PC-3 (cell line): Measurements from ENCODE around the gene FOXL2NB. TPM values are rescaled to one million over a fixed set of nuclear protein-coding genes. Genes with fewer than 3 reads are reported as not detected.

Experiments
- ATAC-seq: fragments of 200-7000 bp; cut with Tn5 transposase; 2 replicates; pipeline ENCODE4 v1.9.1; 2020; ENCODE audit warnings: mild to moderate bottlenecking, moderate library complexity
- BruUV-seq: library from RNA; stranded (reverse); fragments of 400-500 nt; replicated peaks from 2 replicates; lab custom pipeline; 2021; lab: Mats Ljungman, UMichigan
- CTCF ChIA-PET: fragments of 300-600 bp; sonication (Branson Sonifier 250); formaldehyde crosslinking; loops from one replicate; lab custom pipeline; 2022; ENCODE audit warnings: antibody characterized with exemption; lab: Charles Lee
- POLR2A ChIA-PET: fragments of 300-600 bp; sonication (Branson Sonifier 250); formaldehyde crosslinking; loops from one replicate; lab custom pipeline; 2022; ENCODE audit warnings: antibody characterized with exemption; ENCODE audit not compliant: unreplicated experiment; lab: Charles Lee
- DNase-seq: peaks from one replicate; pipeline ENCODE4 v3.0.0-alpha.2; 2015
- H2AFZ ChIP-seq: fragments of 300-600 bp; sonication (generic); 2 replicates; pipeline ENCODE4 v1.6.0; 2016; ENCODE audit warnings: antibody characterized with exemption, low read length
- H3F3A ChIP-seq: fragments of 300-600 bp; sonication (generic); one replicate; pipeline ENCODE4 v1.6.0; 2017; ENCODE audit warnings: antibody characterized with exemption, low read length, control low read depth, mild to moderate bottlenecking; ENCODE audit not compliant: unreplicated experiment
- H3K27ac ChIP-seq: fragments of 300-600 bp; sonication (generic); 2 replicates; pipeline ENCODE4 v1.5.1; 2016; ENCODE audit warnings: mild to moderate bottlenecking, low read length
- H3K27me3 ChIP-seq: fragments of 300-600 bp; sonication (generic); 2 replicates; pipeline ENCODE4 v1.6.1; 2016; ENCODE audit warnings: low read length, mixed read lengths
- H3K36me3 ChIP-seq: fragments of 300-600 bp; sonication (generic); 2 replicates; pipeline ENCODE4 v1.6.1; 2016; ENCODE audit warnings: low read depth, mixed run types, low read length, mixed read lengths
- H3K4me1 ChIP-seq: fragments of 300-600 bp; sonication (generic); 2 replicates; pipeline ENCODE4 v1.5.1; 2016; ENCODE audit warnings: low read length; ENCODE audit not compliant: insufficient read depth
- H3K4me2 ChIP-seq: fragments of 300-600 bp; sonication (generic); 2 replicates; pipeline ENCODE4 v1.6.0; 2016; ENCODE audit warnings: low read length
- H3K4me3 ChIP-seq: fragments of 300-600 bp; sonication (generic); 2 replicates; pipeline ENCODE4 v1.5.1; 2016; ENCODE audit warnings: mild to moderate bottlenecking, low read length, mixed read lengths
- H3K79me2 ChIP-seq: fragments of 300-600 bp; sonication (generic); 2 replicates; pipeline ENCODE4 v1.6.1; 2017; ENCODE audit warnings: low read length, mixed read lengths
- H3K9ac ChIP-seq: fragments of 300-600 bp; sonication (generic); 2 replicates; pipeline ENCODE4 v1.6.0; 2016; ENCODE audit warnings: mild to moderate bottlenecking, low read length
- H3K9me2 ChIP-seq: fragments of 300-600 bp; sonication (generic); replicated peaks from 2 replicates; pipeline ENCODE4 v1.6.1; 2016; ENCODE audit warnings: mixed run types, low read length, mixed read lengths
- H3K9me3 ChIP-seq: fragments of 300-600 bp; sonication (generic); 2 replicates; pipeline ENCODE4 v1.6.1; 2016; ENCODE audit warnings: low read length, mixed read lengths
- H4K20me1 ChIP-seq: fragments of 300-600 bp; sonication (generic); 2 replicates; pipeline ENCODE4 v1.6.1; 2016; ENCODE audit warnings: low read length, mixed read lengths
- EZH2 ChIP-seq: fragments of 300-600 bp; sonication (generic); IDR thresholded peaks from one replicate; pipeline ENCODE4 v1.6.1; 2017; ENCODE audit warnings: antibody characterized with exemption, mild to moderate bottlenecking, low read length; ENCODE audit not compliant: unreplicated experiment
- EZH2phosphoT487 ChIP-seq: fragments of 300-600 bp; sonication (generic); IDR thresholded peaks from 2 replicates; pipeline ENCODE4 v1.6.1; 2018; ENCODE audit warnings: mild to moderate bottlenecking, antibody characterized with exemption, low read length, borderline replicate concordance
- intact Hi-C: fragments of 100-400 bp; cut with micrococcal nuclease; formaldehyde crosslinking; loops from 2 replicates; pipeline ENCODE4 v1.9.0; 2023
- total RNA-seq: library from RNA; depleted of rRNA; stranded (reverse); fragments of >200 nt; gene quantifications from 2 replicates; pipeline ENCODE4 v1.2.3, GENCODE V29; 2014
- TF ChIP-seq, protein P1 (sequence below): fragments of 300-600 bp; sonication (generic); conservative IDR thresholded peaks from 2 replicates; pipeline ENCODE4 v1.5.1; 2017; ENCODE audit warnings: antibody characterized with exemption, low read depth, mild to moderate bottlenecking, low read length

FOXL2NB gene
- total RNA-seq, 1 experiment from 2014 or later, result not detected

DNA sequence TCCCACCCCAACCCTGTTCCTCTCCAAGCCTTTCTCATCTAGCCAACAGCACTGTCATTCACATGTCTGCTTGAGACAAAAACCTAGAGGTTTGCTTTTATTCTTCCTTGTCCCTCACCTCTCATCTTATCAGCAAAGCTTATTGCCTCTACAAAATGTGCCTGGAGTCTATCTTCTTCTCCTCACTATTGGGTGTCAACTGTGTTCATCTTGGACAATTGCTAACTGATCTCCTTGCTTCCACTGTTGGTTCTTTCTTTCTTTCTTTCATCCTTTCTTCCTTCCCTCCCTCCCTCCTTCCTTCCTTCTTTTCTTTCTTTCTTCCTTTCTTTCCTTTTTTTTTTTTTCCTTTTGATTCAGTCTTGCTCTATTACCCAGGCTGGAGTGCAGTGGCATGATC lies 48.3 kb upstream of the FOXL2NB start:
- ChIA-PET POLR2A (no interaction called here), CTCF (interaction anchor here (1.9 kb wide), 1 partner anchor 17 kb away, joined by 11 read pairs; no protein-coding TSS in a partner anchor)
- no peak for TF ChIP-seq EZH2
- TF ChIP-seq EZH2phosphoT487, result no peak
- TF ChIP-seq, protein P1, sequence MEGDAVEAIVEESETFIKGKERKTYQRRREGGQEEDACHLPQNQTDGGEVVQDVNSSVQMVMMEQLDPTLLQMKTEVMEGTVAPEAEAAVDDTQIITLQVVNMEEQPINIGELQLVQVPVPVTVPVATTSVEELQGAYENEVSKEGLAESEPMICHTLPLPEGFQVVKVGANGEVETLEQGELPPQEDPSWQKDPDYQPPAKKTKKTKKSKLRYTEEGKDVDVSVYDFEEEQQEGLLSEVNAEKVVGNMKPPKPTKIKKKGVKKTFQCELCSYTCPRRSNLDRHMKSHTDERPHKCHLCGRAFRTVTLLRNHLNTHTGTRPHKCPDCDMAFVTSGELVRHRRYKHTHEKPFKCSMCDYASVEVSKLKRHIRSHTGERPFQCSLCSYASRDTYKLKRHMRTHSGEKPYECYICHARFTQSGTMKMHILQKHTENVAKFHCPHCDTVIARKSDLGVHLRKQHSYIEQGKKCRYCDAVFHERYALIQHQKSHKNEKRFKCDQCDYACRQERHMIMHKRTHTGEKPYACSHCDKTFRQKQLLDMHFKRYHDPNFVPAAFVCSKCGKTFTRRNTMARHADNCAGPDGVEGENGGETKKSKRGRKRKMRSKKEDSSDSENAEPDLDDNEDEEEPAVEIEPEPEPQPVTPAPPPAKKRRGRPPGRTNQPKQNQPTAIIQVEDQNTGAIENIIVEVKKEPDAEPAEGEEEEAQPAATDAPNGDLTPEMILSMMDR, result no peak
- no peaks in the 10 kb centered on the region for H4K20me1 ChIP-seq
- no peak overlapping the region for H2AFZ ChIP-seq
- H3K4me1 ChIP-seq, result no peaks in the 10 kb centered on the region
- H3K9me3 ChIP-seq, result no peaks in the 10 kb centered on the region
- no peaks in the 10 kb centered on the region for H3K79me2 ChIP-seq
- intact Hi-C loops, result loop anchor here (1.0 kb wide), 1 partner anchor 13 kb away; no protein-coding TSS in a partner anchor
- H3K27ac ChIP-seq, result no peak overlapping the region
- no peaks in the 10 kb centered on the region for H3K9me2 ChIP-seq
- no peaks in the 10 kb centered on the region for H3F3A ChIP-seq
- H3K9ac ChIP-seq, result no peak overlapping the region
- H3K4me3 ChIP-seq, result no peak overlapping the region
- DNase-seq, result no peak
- no peaks in the 10 kb centered on the region for H3K36me3 ChIP-seq
- BruUV-seq, result no TSS peak
- H3K27me3 ChIP-seq, result no peaks in the 10 kb centered on the region
- no peak overlapping the region for H3K4me2 ChIP-seq
- no peak for ATAC-seq

DNA sequence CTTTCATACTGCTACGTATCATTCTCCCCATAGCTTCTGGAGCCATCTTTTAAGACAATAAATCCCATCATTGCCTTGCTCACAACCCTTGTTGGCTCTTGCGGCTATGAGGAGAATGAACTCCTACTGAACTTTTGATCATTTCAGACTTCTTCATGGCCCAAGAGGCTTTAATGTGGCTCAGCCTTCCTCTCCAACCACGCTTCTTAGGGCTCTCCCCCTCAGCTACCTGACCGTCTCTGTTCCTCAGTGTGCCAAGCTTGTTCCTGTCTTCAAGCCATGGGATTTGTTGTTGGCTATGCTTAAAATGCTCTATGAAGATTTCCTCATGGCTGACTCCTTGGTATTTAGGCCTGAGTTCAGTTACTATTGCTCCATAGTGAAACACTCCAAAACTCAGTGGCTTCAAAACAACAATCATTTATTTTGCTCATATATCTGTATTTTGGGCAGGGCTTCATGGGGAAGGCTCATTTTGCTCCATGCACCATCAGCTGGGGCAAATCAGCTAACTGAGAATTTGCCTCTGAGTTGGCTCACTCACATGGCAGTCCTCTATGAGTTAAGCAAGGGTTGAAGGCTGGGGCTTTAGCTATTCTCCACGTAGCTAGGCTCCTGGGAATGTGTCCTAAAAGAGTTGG lies 47.5 kb upstream of the FOXL2NB start:
- Histone ChIP-seq H3K79me2 (no peaks in the 10 kb centered on the region), H3K27me3 (no peaks in the 10 kb centered on the region), H3K9me3 (no peaks in the 10 kb centered on the region), H3K27ac (no peak overlapping the region), H2AFZ (no peak overlapping the region), H3K4me3 (no peak overlapping the region), H3K36me3 (no peaks in the 10 kb centered on the region), H3K4me1 (no peaks in the 10 kb centered on the region), H3K4me2 (no peak overlapping the region), H3K9me2 (no peaks in the 10 kb centered on the region), H3K9ac (no peak overlapping the region), H3F3A (no peaks in the 10 kb centered on the region), H4K20me1 (no peaks in the 10 kb centered on the region)
- DNase-seq, result no peak
- CTCF ChIA-PET, result interaction anchor here (1.9 kb wide), 1 partner anchor 16 kb away, joined by 11 read pairs; no protein-coding TSS in a partner anchor
- no peak for TF ChIP-seq EZH2
- TF ChIP-seq EZH2phosphoT487, result no peak
- TF ChIP-seq, protein P1, result no peak
- ATAC-seq, result no peak
- intact Hi-C loops, result no loop called here
- BruUV-seq, result no TSS peak
- POLR2A ChIA-PET, result no interaction called here

DNA sequence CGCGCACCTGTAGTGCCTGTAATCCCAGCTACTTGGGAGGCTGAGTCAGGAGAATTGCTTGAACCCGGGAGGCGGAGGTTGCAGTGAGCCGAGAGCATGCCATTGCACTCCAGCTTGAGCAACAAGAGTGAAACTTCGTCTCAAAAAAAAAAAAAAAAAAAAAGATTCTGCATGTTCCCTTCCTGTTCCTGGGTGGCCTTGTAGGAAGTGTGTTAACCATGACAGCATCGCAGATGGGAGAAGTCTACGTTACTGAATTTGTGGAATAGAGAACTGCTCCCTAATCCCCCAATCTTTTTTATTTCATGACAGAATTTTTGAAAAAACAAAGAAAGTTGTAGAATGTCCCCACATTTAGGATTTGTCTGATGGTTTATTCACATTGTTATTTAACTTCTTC lies 45.5 kb upstream of the FOXL2NB start:
- Histone ChIP-seq H2AFZ (no peak overlapping the region), H4K20me1 (no peaks in the 10 kb centered on the region), H3K9me3 (no peaks in the 10 kb centered on the region), H3K79me2 (no peaks in the 10 kb centered on the region), H3K4me2 (no peak overlapping the region), H3K27ac (no peak overlapping the region), H3K9me2 (no peaks in the 10 kb centered on the region), H3K27me3 (no peaks in the 10 kb centered on the region), H3K9ac (no peak overlapping the region), H3K4me1 (0 out of 2 replicates have a peak, but pooled peaks cover 4% of the 10 kb centered on the region), H3K4me3 (no peak overlapping the region), H3F3A (no peaks in the 10 kb centered on the region), H3K36me3 (no peaks in the 10 kb centered on the region)
- ATAC-seq (no peak), DNase-seq (no peak)
- CTCF ChIA-PET, result no interaction called here
- TF ChIP-seq EZH2phosphoT487, result no peak
- TF ChIP-seq, protein P1, result no peak
- no peak for TF ChIP-seq EZH2
- POLR2A ChIA-PET, result interaction anchor here (0.6 kb wide), 1 partner anchor 127 kb away, joined by 17 read pairs; no protein-coding TSS in a partner anchor
- BruUV-seq, result no TSS peak
- intact Hi-C loops, result no loop called here
